ENCODE measurements around the gene TMEM209.

The TMEM209 gene

DNA sequence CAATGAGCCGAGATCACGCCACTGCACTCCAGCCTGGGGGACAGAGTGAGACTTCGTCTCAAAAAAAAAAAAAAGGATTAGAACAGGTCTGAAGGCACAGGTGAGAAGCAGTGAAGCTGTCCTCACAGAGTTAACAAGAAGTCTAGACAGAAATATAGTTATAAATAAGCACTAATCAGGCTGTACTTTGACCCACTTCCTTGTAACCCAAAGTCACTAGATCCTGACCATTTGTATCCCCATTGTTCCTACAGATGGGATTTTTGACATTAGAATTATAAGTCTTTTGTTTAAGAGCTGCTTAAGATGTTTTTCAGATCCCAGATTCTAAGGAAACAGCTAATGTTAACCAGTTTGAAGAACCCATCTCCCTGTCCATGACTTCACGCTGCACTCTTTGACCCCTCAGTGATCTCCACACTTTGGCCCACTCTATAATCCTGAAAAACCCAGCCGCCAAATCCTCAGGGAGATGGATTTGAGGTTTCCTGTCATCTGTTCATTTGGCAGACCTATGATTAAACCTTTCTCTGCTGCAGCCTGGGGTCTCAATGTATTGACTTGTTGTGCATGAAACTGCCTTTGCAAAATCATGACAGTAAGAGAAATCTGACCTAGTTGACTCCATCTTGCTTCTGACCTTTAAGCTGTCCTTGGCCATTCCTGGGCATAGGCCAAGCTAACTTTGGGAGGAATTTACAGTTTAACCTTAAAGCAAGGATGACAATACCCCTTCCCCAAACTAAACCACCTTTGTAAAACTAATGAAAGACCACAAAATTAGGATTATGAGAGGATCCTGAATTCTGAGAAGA lies 13.8 kb upstream of the TMEM209 start:
- no peaks in the 10 kb centered on the region for H3K27me3 ChIP-seq (ENCODE audit: insufficient read depth, low read length)
- TF ChIP-seq, protein P1, sequence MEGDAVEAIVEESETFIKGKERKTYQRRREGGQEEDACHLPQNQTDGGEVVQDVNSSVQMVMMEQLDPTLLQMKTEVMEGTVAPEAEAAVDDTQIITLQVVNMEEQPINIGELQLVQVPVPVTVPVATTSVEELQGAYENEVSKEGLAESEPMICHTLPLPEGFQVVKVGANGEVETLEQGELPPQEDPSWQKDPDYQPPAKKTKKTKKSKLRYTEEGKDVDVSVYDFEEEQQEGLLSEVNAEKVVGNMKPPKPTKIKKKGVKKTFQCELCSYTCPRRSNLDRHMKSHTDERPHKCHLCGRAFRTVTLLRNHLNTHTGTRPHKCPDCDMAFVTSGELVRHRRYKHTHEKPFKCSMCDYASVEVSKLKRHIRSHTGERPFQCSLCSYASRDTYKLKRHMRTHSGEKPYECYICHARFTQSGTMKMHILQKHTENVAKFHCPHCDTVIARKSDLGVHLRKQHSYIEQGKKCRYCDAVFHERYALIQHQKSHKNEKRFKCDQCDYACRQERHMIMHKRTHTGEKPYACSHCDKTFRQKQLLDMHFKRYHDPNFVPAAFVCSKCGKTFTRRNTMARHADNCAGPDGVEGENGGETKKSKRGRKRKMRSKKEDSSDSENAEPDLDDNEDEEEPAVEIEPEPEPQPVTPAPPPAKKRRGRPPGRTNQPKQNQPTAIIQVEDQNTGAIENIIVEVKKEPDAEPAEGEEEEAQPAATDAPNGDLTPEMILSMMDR (IDR thresholded peaks at IDR 0.05; ENCODE audit: low read length) = no peak
- TF ChIP-seq EZH2 (IDR thresholded peaks at IDR 0.05; ENCODE audit: borderline replicate concordance, low read length) = no peak
- no peak overlapping the region for H3K4me2 ChIP-seq (ENCODE audit: low read length)
- H3K4me1 ChIP-seq (ENCODE audit: insufficient read depth, low read length, severe bottlenecking) = no peaks in the 10 kb centered on the region
- no peaks in the 10 kb centered on the region for H3K9me3 ChIP-seq (ENCODE audit: low read length)
- no peak overlapping the region for H2AFZ ChIP-seq (ENCODE audit: low read length)
- H3F3A ChIP-seq (ENCODE audit: insufficient read depth, low read length) = no peaks in the 10 kb centered on the region
- H3K4me3 ChIP-seq (ENCODE audit: low read depth, low read length, poor library complexity, severe bottlenecking) = no peak overlapping the region
- H3K79me2 ChIP-seq (ENCODE audit: insufficient read depth, low read length) = no peaks in the 10 kb centered on the region
- H4K20me1 ChIP-seq (ENCODE audit: insufficient read depth, low read length) = no peaks in the 10 kb centered on the region
- H3K9me2 ChIP-seq (ENCODE audit: low read depth, low read length) = no peaks in the 10 kb centered on the region
- H3K36me3 ChIP-seq (ENCODE audit: insufficient read depth, low read length) = no peaks in the 10 kb centered on the region
- H3K9ac ChIP-seq (ENCODE audit: low read length) = no peak overlapping the region
- no peak overlapping the region for H3K27ac ChIP-seq (ENCODE audit: low read depth, low read length, poor library complexity, severe bottlenecking)

GRCh38 chr7:130216750-130217149 lies 11.5 kb upstream of the TMEM209 start:
- TF ChIP-seq EZH2 (IDR thresholded peaks at IDR 0.05; ENCODE audit: borderline replicate concordance, low read length) = no peak
- TF ChIP-seq, protein P1 (IDR thresholded peaks at IDR 0.05; ENCODE audit: low read length) = peak; percentile 9; the same call in 1 of the 2 replicates
- H3K27me3 ChIP-seq (ENCODE audit: insufficient read depth, low read length) = no peaks in the 10 kb centered on the region

GRCh38 chr7:130216025-130216424 lies 10.8 kb upstream of the TMEM209 start:
- Histone ChIP-seq H3K9me2 (ENCODE audit: low read depth, low read length) (no peaks in the 10 kb centered on the region), H3K9ac (ENCODE audit: low read length) (no peak overlapping the region), H3K4me3 (ENCODE audit: low read depth, low read length, poor library complexity, severe bottlenecking) (no peak overlapping the region), H3K4me1 (ENCODE audit: insufficient read depth, low read length, severe bottlenecking) (no peaks in the 10 kb centered on the region), H3K9me3 (ENCODE audit: low read length) (no peaks in the 10 kb centered on the region), H2AFZ (ENCODE audit: low read length) (peak overlapping the region; percentile 12; the same call in 1 of the 2 replicates), H3K36me3 (ENCODE audit: insufficient read depth, low read length) (no peaks in the 10 kb centered on the region), H3K79me2 (ENCODE audit: insufficient read depth, low read length) (no peaks in the 10 kb centered on the region), H3K4me2 (ENCODE audit: low read length) (no peak overlapping the region), H3K27me3 (ENCODE audit: insufficient read depth, low read length) (no peaks in the 10 kb centered on the region), H3F3A (ENCODE audit: insufficient read depth, low read length) (no peaks in the 10 kb centered on the region), H4K20me1 (ENCODE audit: insufficient read depth, low read length) (no peaks in the 10 kb centered on the region), H3K27ac (ENCODE audit: low read depth, low read length, poor library complexity, severe bottlenecking) (no peak overlapping the region)
- TF ChIP-seq, protein P1 (IDR thresholded peaks at IDR 0.05; ENCODE audit: low read length) = peak; percentile 20; the same call in 1 of the 2 replicates
- no peak for TF ChIP-seq EZH2 (IDR thresholded peaks at IDR 0.05; ENCODE audit: borderline replicate concordance, low read length)

More at GRCh38 chr7:130216750-130217149, 11.5 kb upstream of the TMEM209 start:
- Histone ChIP-seq H3F3A (ENCODE audit: insufficient read depth, low read length) (no peaks in the 10 kb centered on the region), H3K36me3 (ENCODE audit: insufficient read depth, low read length) (no peaks in the 10 kb centered on the region), H3K79me2 (ENCODE audit: insufficient read depth, low read length) (no peaks in the 10 kb centered on the region), H3K4me3 (ENCODE audit: low read depth, low read length, poor library complexity, severe bottlenecking) (no peak overlapping the region), H3K9me2 (ENCODE audit: low read depth, low read length) (no peaks in the 10 kb centered on the region), H3K4me1 (ENCODE audit: insufficient read depth, low read length, severe bottlenecking) (no peaks in the 10 kb centered on the region), H2AFZ (ENCODE audit: low read length) (no peak overlapping the region), H3K9me3 (ENCODE audit: low read length) (no peaks in the 10 kb centered on the region), H4K20me1 (ENCODE audit: insufficient read depth, low read length) (no peaks in the 10 kb centered on the region), H3K4me2 (ENCODE audit: low read length) (no peak overlapping the region), H3K27ac (ENCODE audit: low read depth, low read length, poor library complexity, severe bottlenecking) (no peak overlapping the region), H3K9ac (ENCODE audit: low read length) (no peak overlapping the region)
